SW 1271 (cell line): ENCODE data around the gene VBP1.
A peak's percentile ranks its signal among the peaks of the same experiment; 100 is the strongest.
"Not testable (repeated sequence)": the region's sequence is repeated elsewhere in the genome, so short reads cannot be mapped to it uniquely, and the experiment has no call there.

Source experiments
- DNase-seq, 2 experiments: peaks; one replicate each; lab custom pipeline; 2025; lab: John Stamatoyannopoulos, UW

The VBP1 gene

DNA sequence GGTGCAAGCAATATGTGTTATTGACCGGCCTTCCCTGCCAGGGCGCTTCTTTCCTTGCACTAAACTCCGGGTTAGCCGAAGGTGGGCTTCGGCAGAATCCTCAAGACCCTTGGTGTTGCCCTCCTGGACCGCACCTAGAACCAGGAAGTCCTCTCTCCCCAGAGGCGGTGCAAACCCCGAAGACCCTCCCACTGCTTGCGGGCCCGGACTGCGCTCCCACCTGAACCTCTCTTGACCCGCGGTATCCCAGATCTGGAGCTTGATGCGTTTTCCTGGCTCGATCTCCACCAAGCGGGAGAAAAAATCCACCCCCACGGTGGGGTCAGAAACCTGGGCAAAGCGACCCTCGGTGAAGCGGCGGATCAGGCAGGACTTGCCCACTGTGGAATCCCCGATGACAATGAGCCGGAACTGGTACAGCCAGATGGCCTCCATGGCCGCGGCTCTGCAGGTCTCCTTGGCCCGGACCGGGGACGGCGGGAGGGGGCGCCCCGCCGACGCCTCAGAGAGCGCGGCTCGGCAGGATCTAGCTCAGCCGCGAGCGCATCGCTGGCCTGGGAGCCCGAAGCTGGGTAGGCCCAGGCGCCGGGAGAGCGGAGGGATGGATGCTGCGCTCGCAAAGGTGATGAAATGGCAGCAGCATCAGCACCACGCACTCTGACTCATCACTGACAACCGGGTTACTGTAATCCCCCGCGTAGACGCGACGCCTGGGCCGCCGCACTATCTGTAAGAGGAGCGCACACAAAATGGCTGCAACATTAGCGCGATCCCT lies 47.8 kb downstream of the VBP1 start, which contains the start of gene RAB39B:
Gene RAB39B (minus strand): TSS at position 638 of the 775 bp plus-strand sequence. CDS start 203 bp downstream, at position 435.
- DNase-seq, result peak in 1 of 2 experiments; percentile 65

DNA sequence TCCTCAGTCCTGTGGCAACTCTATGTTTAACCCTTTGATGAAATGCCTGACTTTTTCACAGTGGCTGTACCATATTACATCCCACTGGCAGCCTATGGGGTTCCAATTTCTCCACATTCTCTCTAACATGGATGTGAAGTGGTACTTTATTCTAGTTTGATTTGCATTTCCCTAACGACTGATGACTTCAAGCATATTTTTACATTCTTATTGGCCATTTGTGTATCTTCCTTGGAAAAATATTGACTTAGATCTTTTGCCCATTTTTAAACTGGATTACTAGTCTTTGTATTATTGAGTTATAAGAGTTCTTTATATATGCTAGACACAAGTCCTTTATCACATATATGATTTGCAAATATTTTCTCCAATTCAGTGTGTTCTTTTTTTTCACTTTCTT lies 50.2 kb downstream of the VBP1 start:
- DNase-seq, result no peak

DNA sequence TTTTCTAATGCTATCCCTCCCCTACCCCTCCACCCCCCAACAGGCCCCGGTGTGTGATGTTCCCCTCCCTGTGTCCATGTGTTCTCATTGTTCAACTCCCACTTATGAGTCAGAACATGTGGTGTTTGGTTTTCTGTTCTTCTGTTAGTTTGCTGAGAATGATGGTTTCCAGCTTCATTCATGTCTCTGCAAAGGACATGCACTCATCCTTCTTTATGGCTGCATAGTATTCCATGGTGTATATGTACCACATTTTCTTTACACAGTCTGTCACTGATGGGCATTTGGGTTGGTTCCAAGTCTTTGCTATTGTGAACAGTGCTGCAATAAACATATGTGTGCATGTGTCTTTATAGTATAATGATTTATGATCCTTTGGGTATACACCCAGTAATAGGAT lies 51.7 kb downstream of the VBP1 start:
- not testable (repeated sequence) for DNase-seq

DNA sequence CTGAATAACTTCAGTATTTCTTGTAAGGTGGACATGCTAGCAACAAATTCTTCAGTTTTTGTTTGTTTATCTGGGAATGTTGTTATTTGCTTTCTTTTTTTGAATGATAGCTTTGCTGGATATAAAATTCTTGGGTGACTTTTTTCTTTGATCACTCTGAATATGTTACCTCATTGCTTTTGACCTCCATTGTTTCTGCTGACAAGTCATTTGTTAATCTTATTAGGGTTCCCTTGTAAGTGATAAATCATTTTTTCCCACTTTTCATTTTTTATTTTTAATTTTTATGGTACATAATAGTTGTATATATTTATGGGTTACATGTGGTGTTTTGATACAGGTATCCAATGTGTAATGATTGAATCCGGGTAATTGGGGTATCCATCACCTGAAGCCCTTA lies 54.7 kb downstream of the VBP1 start:
- DNase-seq, result no peak

DNA sequence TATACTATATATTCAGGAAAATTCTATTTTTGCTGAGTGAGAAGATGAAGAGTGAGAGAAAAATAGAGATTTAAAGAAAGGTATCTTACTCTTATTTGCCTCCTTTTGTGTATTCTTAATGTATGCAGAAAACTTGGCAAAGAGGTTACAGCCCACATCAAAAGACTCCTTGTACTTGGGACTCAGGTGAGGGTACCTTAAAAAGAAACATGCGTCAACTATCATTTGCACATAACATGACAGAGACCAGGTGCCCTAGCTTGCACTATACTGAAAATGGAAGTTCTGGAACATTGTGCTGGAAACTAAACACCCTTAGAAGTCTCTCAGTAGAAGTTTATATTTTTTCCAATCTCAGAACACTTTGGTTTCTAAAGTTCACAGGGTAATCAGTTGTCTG lies 63.6 kb downstream of the VBP1 start:
- DNase-seq, result no peak
